ENCODE data around the gene TBCB.

DNA sequence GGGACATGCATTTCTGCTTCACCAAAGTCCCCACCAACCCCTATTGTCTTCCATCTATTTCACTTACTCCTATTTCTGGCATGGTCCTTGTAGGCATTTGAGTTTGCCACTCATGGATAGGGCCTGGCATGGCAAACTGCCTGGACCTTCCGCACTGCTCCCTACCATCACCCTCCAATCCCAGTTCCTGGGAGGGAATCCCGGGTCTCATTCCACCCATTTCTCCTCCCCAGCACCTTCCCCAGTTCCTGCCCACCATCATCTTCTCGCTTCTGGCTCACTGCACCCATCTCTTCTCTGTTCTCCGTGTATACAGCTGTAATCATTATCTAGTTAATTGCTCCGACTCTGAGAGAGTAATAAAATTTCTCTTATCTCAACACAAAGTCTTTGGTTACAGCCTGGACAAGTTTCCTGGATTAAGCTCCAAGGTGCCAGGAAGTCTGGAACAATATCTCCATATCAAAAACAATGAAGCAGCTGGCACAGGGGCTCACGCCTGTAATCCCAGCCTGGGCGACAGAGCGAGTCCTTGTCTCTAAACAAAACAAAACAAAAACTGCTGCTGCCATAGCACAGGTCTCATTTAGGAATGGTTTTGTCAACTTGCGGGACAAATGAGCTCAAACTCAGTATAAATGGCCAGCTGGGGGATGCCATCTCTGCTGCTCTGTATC lies 54.0 kb downstream of the TBCB start:
- TF ChIP-seq, protein P1, sequence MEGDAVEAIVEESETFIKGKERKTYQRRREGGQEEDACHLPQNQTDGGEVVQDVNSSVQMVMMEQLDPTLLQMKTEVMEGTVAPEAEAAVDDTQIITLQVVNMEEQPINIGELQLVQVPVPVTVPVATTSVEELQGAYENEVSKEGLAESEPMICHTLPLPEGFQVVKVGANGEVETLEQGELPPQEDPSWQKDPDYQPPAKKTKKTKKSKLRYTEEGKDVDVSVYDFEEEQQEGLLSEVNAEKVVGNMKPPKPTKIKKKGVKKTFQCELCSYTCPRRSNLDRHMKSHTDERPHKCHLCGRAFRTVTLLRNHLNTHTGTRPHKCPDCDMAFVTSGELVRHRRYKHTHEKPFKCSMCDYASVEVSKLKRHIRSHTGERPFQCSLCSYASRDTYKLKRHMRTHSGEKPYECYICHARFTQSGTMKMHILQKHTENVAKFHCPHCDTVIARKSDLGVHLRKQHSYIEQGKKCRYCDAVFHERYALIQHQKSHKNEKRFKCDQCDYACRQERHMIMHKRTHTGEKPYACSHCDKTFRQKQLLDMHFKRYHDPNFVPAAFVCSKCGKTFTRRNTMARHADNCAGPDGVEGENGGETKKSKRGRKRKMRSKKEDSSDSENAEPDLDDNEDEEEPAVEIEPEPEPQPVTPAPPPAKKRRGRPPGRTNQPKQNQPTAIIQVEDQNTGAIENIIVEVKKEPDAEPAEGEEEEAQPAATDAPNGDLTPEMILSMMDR (conservative IDR thresholded peaks at IDR 0.05; ENCODE audit: low read depth, low read length): no peak
- no peak for TF ChIP-seq CEBPB (IDR thresholded peaks at IDR 0.05; ENCODE audit: low read depth, low read length)
